SU-DHL-6 (cell line): Measurements from ENCODE around the gene SATB2.

Experiments used
- H2AFZ ChIP-seq: fragments of 200-600 bp; sonication (generic); 2 replicates; pipeline ENCODE4 v1.6.1; 2014; ENCODE audit warnings: low read depth, mild to moderate bottlenecking, moderate library complexity, mixed read lengths, antibody characterized with exemption, low read length; ENCODE audit not compliant: severe bottlenecking
- H3F3A ChIP-seq: fragments of 200-600 bp; shearing (Covaris generic); 2 replicates; pipeline ENCODE4 v1.6.0; 2016; ENCODE audit warnings: antibody characterized with exemption, mild to moderate bottlenecking; ENCODE audit not compliant: insufficient read depth
- H3K27ac ChIP-seq: fragments of 200-600 bp; sonication (generic); 2 replicates; pipeline ENCODE4 v1.5.1; 2016; ENCODE audit warnings: low read depth, mild to moderate bottlenecking, low read length, moderate library complexity, mixed read lengths
- H3K27me3 ChIP-seq: fragments of 200-600 bp; sonication (generic), shearing (Covaris generic); 2 replicates; pipeline ENCODE4 v1.6.0; 2014; ENCODE audit warnings: mild to moderate bottlenecking, low read length
- H3K36me3 ChIP-seq: fragments of 200-600 bp; sonication (generic); 2 replicates; pipeline ENCODE4 v1.6.1; 2014; ENCODE audit warnings: mild to moderate bottlenecking, low read length, mixed read lengths
- H3K4me2 ChIP-seq: fragments of 300-600, 200-600 bp; shearing (Covaris generic), sonication (generic); 2 replicates; pipeline ENCODE4 v1.6.0; 2014; ENCODE audit warnings: low read length, low read depth, mild to moderate bottlenecking; ENCODE audit not compliant: poor library complexity, severe bottlenecking
- H3K4me3 ChIP-seq: fragments of 200-600 bp; sonication (generic); 2 replicates; pipeline ENCODE4 v1.5.1; 2014; ENCODE audit warnings: antibody characterized with exemption, low read length, mild to moderate bottlenecking, mixed read lengths; ENCODE audit not compliant: insufficient read depth, poor library complexity, severe bottlenecking
- H3K79me2 ChIP-seq: fragments of 200-600 bp; sonication (generic); 2 replicates; pipeline ENCODE4 v1.6.1; 2014; ENCODE audit warnings: mild to moderate bottlenecking, low read length, moderate library complexity; ENCODE audit not compliant: insufficient read depth
- H3K9ac ChIP-seq: fragments of 200-600 bp; sonication (generic); 2 replicates; pipeline ENCODE4 v1.7.0; 2014; ENCODE audit warnings: mild to moderate bottlenecking, low read length
- H3K9me2 ChIP-seq: fragments of 200-600 bp; sonication (generic); replicated peaks from 2 replicates; pipeline ENCODE4 v1.6.1; 2014; ENCODE audit warnings: low read length; ENCODE audit not compliant: insufficient read depth
- H3K9me3 ChIP-seq: fragments of 200-600 bp; sonication (generic); 2 replicates; pipeline ENCODE4 v1.6.1; 2014; ENCODE audit warnings: low read length, mixed read lengths; ENCODE audit not compliant: insufficient read depth
- H4K20me1 ChIP-seq: fragments of 200-600 bp; sonication (generic); 2 replicates; pipeline ENCODE4 v1.6.1; 2014; ENCODE audit warnings: low read depth, mild to moderate bottlenecking, antibody characterized with exemption, low read length, moderate library complexity, mixed read lengths
- CTCF ChIP-seq: fragments of 200-600 bp; sonication (generic); IDR thresholded peaks from one replicate; pipeline ENCODE4 v1.5.1; 2017; ENCODE audit warnings: antibody characterized with exemption, mild to moderate bottlenecking, low read length, moderate library complexity; ENCODE audit not compliant: insufficient read depth, poor library complexity, severe bottlenecking
- EZH2phosphoT487 ChIP-seq: fragments of 200-600 bp; sonication (generic), shearing (Covaris generic); conservative IDR thresholded peaks from 2 replicates; pipeline ENCODE4 v1.6.1; 2018; ENCODE audit warnings: mild to moderate bottlenecking, antibody characterized with exemption, low read length, moderate library complexity, mixed read lengths

The SATB2 gene

GRCh38 chr2:199335502-199335901 lies 122.2 kb downstream of the SATB2 start:
- Histone ChIP-seq H3K79me2 (no peaks in the 10 kb centered on the region), H3K4me3 (no peak overlapping the region), H3F3A (no peaks in the 10 kb centered on the region), H3K27ac (no peak overlapping the region), H3K9me3 (no peaks in the 10 kb centered on the region), H2AFZ (no peak overlapping the region), H3K27me3 (no peaks in the 10 kb centered on the region), H4K20me1 (no peaks in the 10 kb centered on the region), H3K36me3 (no peaks in the 10 kb centered on the region), H3K4me2 (no peak overlapping the region), H3K9me2 (no peaks in the 10 kb centered on the region), H3K9ac (no peak overlapping the region)
- no peak for TF ChIP-seq CTCF

- Histone ChIP-seq H2AFZ (no peak overlapping the region), H3K9ac (no peak overlapping the region), H3F3A (no peaks in the 10 kb centered on the region), H3K79me2 (no peaks in the 10 kb centered on the region), H3K27me3 (no peaks in the 10 kb centered on the region), H3K4me3 (no peak overlapping the region), H3K36me3 (no peaks in the 10 kb centered on the region), H3K27ac (no peak overlapping the region), H4K20me1 (no peaks in the 10 kb centered on the region), H3K4me2 (no peak overlapping the region), H3K9me3 (no peaks in the 10 kb centered on the region), H3K9me2 (no peaks in the 10 kb centered on the region)
- TF ChIP-seq EZH2phosphoT487: no peak
- no peak for TF ChIP-seq CTCF
Measured at GRCh38 chr2:199329466-199329865, 128.3 kb downstream of the SATB2 start.

GRCh38 chr2:199329031-199329430 lies 128.7 kb downstream of the SATB2 start:
- no peaks in the 10 kb centered on the region for H4K20me1 ChIP-seq
- H3K9me2 ChIP-seq: no peaks in the 10 kb centered on the region
- H3K36me3 ChIP-seq: no peaks in the 10 kb centered on the region
- no peak overlapping the region for H3K9ac ChIP-seq
- no peak overlapping the region for H3K4me2 ChIP-seq
- no peak overlapping the region for H3K4me3 ChIP-seq
- no peak overlapping the region for H2AFZ ChIP-seq
- H3K27me3 ChIP-seq: no peaks in the 10 kb centered on the region
- H3K27ac ChIP-seq: no peak overlapping the region
- H3K9me3 ChIP-seq: no peaks in the 10 kb centered on the region
- no peaks in the 10 kb centered on the region for H3K79me2 ChIP-seq
- no peaks in the 10 kb centered on the region for H3F3A ChIP-seq
- TF ChIP-seq EZH2phosphoT487 (no peak), CTCF (no peak)

GRCh38 chr2:199325881-199326280 lies 131.9 kb downstream of the SATB2 start:
- no peak overlapping the region for H2AFZ ChIP-seq

More at GRCh38 chr2:199325881-199326280, 131.9 kb downstream of the SATB2 start:
- no peaks in the 10 kb centered on the region for H3F3A ChIP-seq
- no peaks in the 10 kb centered on the region for H3K9me2 ChIP-seq
- H3K79me2 ChIP-seq: no peaks in the 10 kb centered on the region
- H3K27ac ChIP-seq: no peak overlapping the region
- H3K9ac ChIP-seq: no peak overlapping the region
- H3K4me3 ChIP-seq: no peak overlapping the region
- H3K36me3 ChIP-seq: no peaks in the 10 kb centered on the region
- no peaks in the 10 kb centered on the region for H3K9me3 ChIP-seq
- TF ChIP-seq EZH2phosphoT487: no peak
- no peaks in the 10 kb centered on the region for H3K27me3 ChIP-seq
- no peak overlapping the region for H3K4me2 ChIP-seq
- H4K20me1 ChIP-seq: no peaks in the 10 kb centered on the region
